Measurements from ENCODE around the gene MS4A6A. TPM values are rescaled to one million over a fixed set of nuclear protein-coding genes. Genes with fewer than 3 reads are reported as not detected.
A peak's percentile ranks its signal among the peaks of the same experiment; 100 is the strongest.
"Not testable (repeated sequence)": the region's sequence is repeated elsewhere in the genome, so short reads cannot be mapped to it uniquely, and the experiment has no call there.

MS4A6A gene
- total RNA-seq, 1 experiment from 2014 or later: not detected

DNA sequence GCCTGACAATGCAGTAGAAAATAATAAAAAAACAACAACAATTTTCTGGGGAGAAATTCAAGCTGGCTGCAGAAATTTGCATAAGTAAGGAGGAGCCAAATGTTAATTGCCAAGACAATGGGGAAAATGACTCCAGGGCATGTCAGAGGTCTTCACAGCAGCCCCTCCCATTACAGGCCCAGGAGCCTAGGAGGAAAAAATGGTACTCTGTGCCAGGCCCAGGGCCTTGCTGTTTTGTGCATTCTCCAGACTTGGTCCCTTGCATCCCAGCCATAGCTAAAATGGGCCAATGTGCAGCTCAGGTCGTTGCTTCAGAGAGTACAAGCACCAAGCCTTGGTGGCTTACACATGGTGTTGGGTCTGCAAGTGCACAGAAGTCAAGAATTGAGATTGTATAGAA lies 49.0 kb downstream of the MS4A6A start:
- Mint-ChIP-seq H3K27ac (ENCODE audit: low read depth, unreplicated experiment) (no peak overlapping the region), H3K27me3 (ENCODE audit: insufficient read depth, unreplicated experiment) (no peaks in the 10 kb centered on the region), H3K4me3 (ENCODE audit: unreplicated experiment) (no peak overlapping the region), H3K4me1 (ENCODE audit: insufficient read depth, unreplicated experiment) (no peaks in the 10 kb centered on the region), H3K36me3 (ENCODE audit: insufficient read depth, unreplicated experiment) (no peaks in the 10 kb centered on the region), H3K9me3 (ENCODE audit: unreplicated experiment) (peaks cover 7% of the 10 kb centered on the region)
- no TSS peak for BruUV-seq (replicated peaks)
- no peak for DNase-seq (ENCODE audit: unreplicated experiment)
- intact Hi-C loops (cut with micrococcal nuclease): no loop called here
- POLR2A ChIA-PET: no interaction called here
- CTCF ChIA-PET: interaction anchor here (0.7 kb wide), 1 partner anchor 15 kb away, joined by 3 read pairs; no protein-coding TSS in a partner anchor
- TF ChIP-seq, protein P1, sequence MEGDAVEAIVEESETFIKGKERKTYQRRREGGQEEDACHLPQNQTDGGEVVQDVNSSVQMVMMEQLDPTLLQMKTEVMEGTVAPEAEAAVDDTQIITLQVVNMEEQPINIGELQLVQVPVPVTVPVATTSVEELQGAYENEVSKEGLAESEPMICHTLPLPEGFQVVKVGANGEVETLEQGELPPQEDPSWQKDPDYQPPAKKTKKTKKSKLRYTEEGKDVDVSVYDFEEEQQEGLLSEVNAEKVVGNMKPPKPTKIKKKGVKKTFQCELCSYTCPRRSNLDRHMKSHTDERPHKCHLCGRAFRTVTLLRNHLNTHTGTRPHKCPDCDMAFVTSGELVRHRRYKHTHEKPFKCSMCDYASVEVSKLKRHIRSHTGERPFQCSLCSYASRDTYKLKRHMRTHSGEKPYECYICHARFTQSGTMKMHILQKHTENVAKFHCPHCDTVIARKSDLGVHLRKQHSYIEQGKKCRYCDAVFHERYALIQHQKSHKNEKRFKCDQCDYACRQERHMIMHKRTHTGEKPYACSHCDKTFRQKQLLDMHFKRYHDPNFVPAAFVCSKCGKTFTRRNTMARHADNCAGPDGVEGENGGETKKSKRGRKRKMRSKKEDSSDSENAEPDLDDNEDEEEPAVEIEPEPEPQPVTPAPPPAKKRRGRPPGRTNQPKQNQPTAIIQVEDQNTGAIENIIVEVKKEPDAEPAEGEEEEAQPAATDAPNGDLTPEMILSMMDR (IDR thresholded peaks at IDR 0.05; ENCODE audit: unreplicated experiment): no peak

DNA sequence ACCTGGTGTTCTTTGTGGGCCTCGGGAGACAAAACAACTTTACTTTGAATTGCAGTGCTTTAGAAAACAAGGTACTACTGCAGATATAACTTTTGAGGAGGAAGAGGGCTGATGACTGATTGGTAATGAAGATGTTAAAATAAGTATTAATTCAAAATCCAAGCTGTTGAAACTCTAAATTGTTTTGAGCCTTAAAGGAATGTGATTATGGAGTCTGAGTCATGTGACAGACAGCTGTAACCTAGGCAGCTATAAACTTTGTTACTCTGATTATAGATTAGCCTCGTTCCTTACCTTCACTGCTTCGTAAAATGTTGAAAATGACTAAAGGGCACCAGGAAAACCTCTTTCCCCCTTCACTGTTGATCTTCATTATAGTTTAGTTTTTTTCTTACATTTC lies 51.0 kb downstream of the MS4A6A start:
- TF ChIP-seq, protein P1 (IDR thresholded peaks at IDR 0.05; ENCODE audit: unreplicated experiment): no peak
- no peak overlapping the region for H3K4me3 Mint-ChIP-seq (ENCODE audit: unreplicated experiment)
- no peak overlapping the region for H3K27ac Mint-ChIP-seq (ENCODE audit: low read depth, unreplicated experiment)
- H3K4me1 Mint-ChIP-seq (ENCODE audit: insufficient read depth, unreplicated experiment): no peaks in the 10 kb centered on the region
- ChIA-PET CTCF (no interaction called here), POLR2A (interaction anchor here (0.6 to 1.2 kb wide), 3 partner anchors 9 to 213 kb away, joined by 3 read pairs; no protein-coding TSS in a partner anchor)
- no TSS peak for BruUV-seq (replicated peaks)
- DNase-seq (ENCODE audit: unreplicated experiment): no peak
- H3K9me3 Mint-ChIP-seq (ENCODE audit: unreplicated experiment): peaks cover 7% of the 10 kb centered on the region
- intact Hi-C loops (cut with micrococcal nuclease): no loop called here
- no peaks in the 10 kb centered on the region for H3K36me3 Mint-ChIP-seq (ENCODE audit: insufficient read depth, unreplicated experiment)
- no peaks in the 10 kb centered on the region for H3K27me3 Mint-ChIP-seq (ENCODE audit: insufficient read depth, unreplicated experiment)

DNA sequence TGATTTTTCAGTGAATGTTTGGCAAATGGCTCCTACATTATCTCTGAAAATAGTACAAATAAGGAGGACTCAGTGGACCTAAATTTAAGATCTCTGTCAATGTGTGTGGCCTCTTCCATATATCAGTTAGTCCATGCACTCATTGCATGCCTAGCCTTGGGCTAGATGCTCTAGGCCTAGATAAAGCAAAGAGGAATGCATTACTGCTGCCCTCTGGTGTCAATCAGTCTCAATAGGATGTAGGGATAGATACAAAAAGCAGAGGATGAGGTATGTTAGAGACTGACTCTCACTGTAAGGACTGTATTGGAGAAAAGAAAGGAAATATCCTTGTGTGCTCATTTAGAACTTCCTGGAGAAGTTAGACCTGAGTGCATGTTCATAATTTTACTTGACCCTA lies 52.4 kb downstream of the MS4A6A start:
- peak; percentile 40 for DNase-seq (ENCODE audit: unreplicated experiment)
- no TSS peak for BruUV-seq (replicated peaks)
- Mint-ChIP-seq H3K27me3 (ENCODE audit: insufficient read depth, unreplicated experiment) (no peaks in the 10 kb centered on the region), H3K9me3 (ENCODE audit: unreplicated experiment) (peaks cover 7% of the 10 kb centered on the region), H3K4me3 (ENCODE audit: unreplicated experiment) (no peak overlapping the region), H3K27ac (ENCODE audit: low read depth, unreplicated experiment) (no peak overlapping the region), H3K36me3 (ENCODE audit: insufficient read depth, unreplicated experiment) (no peaks in the 10 kb centered on the region), H3K4me1 (ENCODE audit: insufficient read depth, unreplicated experiment) (no peaks in the 10 kb centered on the region)
- TF ChIP-seq, protein P1 (IDR thresholded peaks at IDR 0.05; ENCODE audit: unreplicated experiment): peak; percentile 41
- CTCF ChIA-PET: interaction anchor here (0.6 to 1.4 kb wide), 7 partner anchors 28 to 315 kb away, joined by 3 to 5 read pairs (median 4); no protein-coding TSS in a partner anchor
- intact Hi-C loops (cut with micrococcal nuclease): loop anchor here (1.0 kb wide), 2 partner anchors 211 to 307 kb away; no protein-coding TSS in a partner anchor
- POLR2A ChIA-PET: no interaction called here

GRCh38 chr11:60129853-60130252 lies 53.0 kb downstream of the MS4A6A start:
- POLR2A ChIA-PET: no interaction called here
- intact Hi-C loops (cut with micrococcal nuclease): loop anchor here (1.0 kb wide), 2 partner anchors 211 to 307 kb away; no protein-coding TSS in a partner anchor
- Mint-ChIP-seq H3K4me1 (ENCODE audit: insufficient read depth, unreplicated experiment) (no peaks in the 10 kb centered on the region), H3K9me3 (ENCODE audit: unreplicated experiment) (peaks cover 7% of the 10 kb centered on the region), H3K36me3 (ENCODE audit: insufficient read depth, unreplicated experiment) (no peaks in the 10 kb centered on the region), H3K27me3 (ENCODE audit: insufficient read depth, unreplicated experiment) (no peaks in the 10 kb centered on the region), H3K4me3 (ENCODE audit: unreplicated experiment) (no peak overlapping the region), H3K27ac (ENCODE audit: low read depth, unreplicated experiment) (no peak overlapping the region)
- no peak for DNase-seq (ENCODE audit: unreplicated experiment)
- TF ChIP-seq, protein P1 (IDR thresholded peaks at IDR 0.05; ENCODE audit: unreplicated experiment): no peak
- CTCF ChIA-PET: interaction anchor here (0.6 to 1.4 kb wide), 8 partner anchors 11 to 314 kb away, joined by 3 to 5 read pairs (median 4); no protein-coding TSS in a partner anchor
- BruUV-seq (replicated peaks): no TSS peak

- CTCF ChIA-PET; DNase-seq (ENCODE audit: unreplicated experiment); BruUV-seq (replicated peaks); H3K4me1 Mint-ChIP-seq (ENCODE audit: insufficient read depth, unreplicated experiment); H3K27ac Mint-ChIP-seq (ENCODE audit: low read depth, unreplicated experiment); H3K36me3 Mint-ChIP-seq (ENCODE audit: insufficient read depth, unreplicated experiment); POLR2A ChIA-PET; intact Hi-C loops (cut with micrococcal nuclease); H3K9me3 Mint-ChIP-seq (ENCODE audit: unreplicated experiment); H3K27me3 Mint-ChIP-seq (ENCODE audit: insufficient read depth, unreplicated experiment); H3K4me3 Mint-ChIP-seq (ENCODE audit: unreplicated experiment): not testable (repeated sequence)
These were observed 54.0 kb downstream of the MS4A6A start for GRCh38 chr11:60128866-60129265.

Data from MCF 10A (cell line).